Kidney (tissue), 14 donors: ENCODE measurements around the gene ZNF681. TPM values are rescaled to one million over a fixed set of nuclear protein-coding genes. Genes with fewer than 3 reads are reported as not detected.

ENCODE experiments used
- DNase-seq, 5 donors: peaks; one replicate each; pipeline ENCODE4 v3.0.0-alpha.2; 2013 to 2020
- FAIRE-seq: peaks from 2 replicates; lab custom pipeline; 2012; peaks lifted over from hg19 to GRCh38; lab: Jason Lieb, UNC
- H3K27ac ChIP-seq, 2 donors: one replicate each; pipeline ENCODE4 v1.7.0; 2013; ENCODE audit warnings: low read depth in 2 of 2, low read length in 2 of 2, inconsistent platforms in 1 of 2
- H3K27me3 ChIP-seq: one replicate; pipeline ENCODE4 v1.7.1; 2013; ENCODE audit warnings: low read length, inconsistent platforms; ENCODE audit not compliant: control insufficient read depth, insufficient read depth
- H3K36me3 ChIP-seq, 3 donors: one replicate each; pipeline versions ENCODE4 v1.7.0 to v1.7.1; 2013; ENCODE audit warnings: low read length in 3 of 3, control low read depth in 1 of 3, inconsistent platforms in 1 of 3; ENCODE audit not compliant: insufficient read depth in 3 of 3, control insufficient read depth in 2 of 3
- H3K4me1 ChIP-seq, 3 donors: one replicate each; pipeline versions ENCODE4 v1.7.0 to v1.7.1; 2013; ENCODE audit warnings: low read length in 3 of 3, inconsistent platforms in 1 of 3, low read depth in 1 of 3; ENCODE audit not compliant: control insufficient read depth in 2 of 3, insufficient read depth in 2 of 3
- H3K4me3 ChIP-seq, 3 donors: one replicate each; pipeline versions ENCODE4 v1.7.0 to v1.8.1; 2013; ENCODE audit warnings: low read length in 3 of 3, control low read depth in 1 of 3, inconsistent platforms in 1 of 3
- H3K9ac ChIP-seq, 3 donors: one replicate each; pipeline versions ENCODE4 v1.7.0 to v1.7.1; 2013; ENCODE audit warnings: low read length in 3 of 3, control low read depth in 1 of 3, inconsistent platforms in 1 of 3
- H3K9me3 ChIP-seq, 3 donors: one replicate each; pipeline versions ENCODE4 v1.7.0 to v1.7.1; 2013; ENCODE audit warnings: low read length in 3 of 3, control low read depth in 1 of 3, inconsistent platforms in 1 of 3; ENCODE audit not compliant: control insufficient read depth in 2 of 3, insufficient read depth in 1 of 3
- intact Hi-C: fragments of 100-400 bp; cut with DNase I; formaldehyde crosslinking; loops from one replicate; pipeline ENCODE4 v1.11.1; 2022
- polyA plus RNA-seq: library from polyadenylated mRNA; stranded (reverse); fragments of 350-450 nt; fragmentation: Illumina TruSeq; extraction: RNeasy Lipid Tissue Mini Kit (QIAGEN cat#74804); gene quantifications from one replicate; pipeline ENCODE4 v1.2.3, GENCODE V29; 2014; ENCODE audit warnings: low read depth, low replicate concordance; ENCODE audit not compliant: insufficient read depth
- total RNA-seq: library from RNA; stranded (reverse); fragmentation: NEBNext Ultra II Directional; extraction: Animal tissue kit (Norgen Biotek cat#: 25700); gene quantifications from one replicate; pipeline ENCODE4 v1.2.1, GENCODE V29; 2021
- TF ChIP-seq, protein P1 (sequence below): IDR thresholded peaks from 3 replicates; pipeline ENCODE4 v1.5.1; 2012; ENCODE audit warnings: mild to moderate bottlenecking, moderate library complexity, borderline replicate concordance; ENCODE audit not compliant: insufficient read depth; ENCODE audit errors: extremely low read depth
- donor health status: control.
- donor health status: control.
- donor health status: control.
- donor health status: control.
- donor health status: control.
- donor health status: DM: yes; HTN: yes; CAD: no.
- donor health status: Normal renal cell carcinoma (clear cell type).

Gene ZNF681
- total and polyA plus RNA-seq, 2 donors from 2014 or later = 0.30 to 3.1 TPM

DNA sequence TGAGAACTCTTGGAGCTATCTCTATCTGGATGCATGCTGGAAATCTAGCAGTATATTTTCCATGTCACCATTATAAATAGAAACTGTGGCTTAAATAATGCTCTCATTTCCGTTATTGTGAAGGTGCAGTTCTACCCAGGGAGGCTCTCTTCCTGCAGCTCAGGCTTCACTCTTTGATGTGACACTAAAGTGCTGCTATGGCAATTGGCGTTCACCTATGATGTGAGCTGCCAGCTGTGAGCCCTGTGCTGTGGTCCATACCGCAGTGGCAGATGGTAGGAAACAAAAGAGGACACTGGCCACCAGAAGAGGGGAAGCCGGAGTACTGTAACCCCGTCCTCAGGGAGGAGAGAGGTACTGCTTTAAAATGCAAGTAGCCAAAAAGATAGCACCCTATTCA, 40.6 kb upstream of the ZNF681 start:
- no peak for FAIRE-seq
- TF ChIP-seq, protein P1, sequence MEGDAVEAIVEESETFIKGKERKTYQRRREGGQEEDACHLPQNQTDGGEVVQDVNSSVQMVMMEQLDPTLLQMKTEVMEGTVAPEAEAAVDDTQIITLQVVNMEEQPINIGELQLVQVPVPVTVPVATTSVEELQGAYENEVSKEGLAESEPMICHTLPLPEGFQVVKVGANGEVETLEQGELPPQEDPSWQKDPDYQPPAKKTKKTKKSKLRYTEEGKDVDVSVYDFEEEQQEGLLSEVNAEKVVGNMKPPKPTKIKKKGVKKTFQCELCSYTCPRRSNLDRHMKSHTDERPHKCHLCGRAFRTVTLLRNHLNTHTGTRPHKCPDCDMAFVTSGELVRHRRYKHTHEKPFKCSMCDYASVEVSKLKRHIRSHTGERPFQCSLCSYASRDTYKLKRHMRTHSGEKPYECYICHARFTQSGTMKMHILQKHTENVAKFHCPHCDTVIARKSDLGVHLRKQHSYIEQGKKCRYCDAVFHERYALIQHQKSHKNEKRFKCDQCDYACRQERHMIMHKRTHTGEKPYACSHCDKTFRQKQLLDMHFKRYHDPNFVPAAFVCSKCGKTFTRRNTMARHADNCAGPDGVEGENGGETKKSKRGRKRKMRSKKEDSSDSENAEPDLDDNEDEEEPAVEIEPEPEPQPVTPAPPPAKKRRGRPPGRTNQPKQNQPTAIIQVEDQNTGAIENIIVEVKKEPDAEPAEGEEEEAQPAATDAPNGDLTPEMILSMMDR = no peak
- Histone ChIP-seq H3K4me3 (no peak overlapping the region), H3K36me3 (no peaks in the 10 kb centered on the region), H3K4me1 (no peaks in the 10 kb centered on the region), H3K9ac (no peak overlapping the region), H3K27me3 (no peaks in the 10 kb centered on the region), H3K27ac (no peak overlapping the region), H3K9me3 (peaks cover 0 to 8% (median 0%) of the 10 kb centered on the region in 3 donors)
- intact Hi-C loops = no loop called here
- DNase-seq = peak in 2 of 5 donors; percentile 16 to 25

DNA sequence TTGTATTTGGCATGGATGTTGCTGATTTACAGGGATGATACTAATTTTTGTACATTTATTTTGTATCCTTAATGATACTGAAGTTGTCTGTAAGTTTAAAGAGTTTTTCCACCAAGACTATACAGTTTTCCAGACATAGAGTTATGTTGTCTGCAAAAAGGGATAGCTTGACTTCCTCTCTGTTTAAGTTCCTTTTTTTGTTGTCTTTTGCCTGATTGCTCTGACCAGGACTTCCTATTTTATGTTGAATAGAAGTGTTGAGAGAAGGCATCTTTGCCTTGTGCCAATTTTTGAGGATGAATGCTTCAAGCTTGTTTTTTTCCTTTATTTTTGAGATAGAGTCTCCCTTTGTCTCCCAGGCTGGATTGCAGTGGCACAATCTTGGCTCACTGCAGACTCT, 36.8 kb upstream of the ZNF681 start:
- no peaks in the 10 kb centered on the region for H3K4me1 ChIP-seq
- H3K9ac ChIP-seq = no peak overlapping the region
- H3K36me3 ChIP-seq = no peaks in the 10 kb centered on the region
- H3K27ac ChIP-seq = no peak overlapping the region
- intact Hi-C loops = no loop called here
- no peak for DNase-seq
- H3K9me3 ChIP-seq = peaks cover 0 to 8% (median 0%) of the 10 kb centered on the region in 3 donors
- no peaks in the 10 kb centered on the region for H3K27me3 ChIP-seq
- TF ChIP-seq, protein P1 = no peak
- no peak for FAIRE-seq
- H3K4me3 ChIP-seq = no peak overlapping the region

DNA sequence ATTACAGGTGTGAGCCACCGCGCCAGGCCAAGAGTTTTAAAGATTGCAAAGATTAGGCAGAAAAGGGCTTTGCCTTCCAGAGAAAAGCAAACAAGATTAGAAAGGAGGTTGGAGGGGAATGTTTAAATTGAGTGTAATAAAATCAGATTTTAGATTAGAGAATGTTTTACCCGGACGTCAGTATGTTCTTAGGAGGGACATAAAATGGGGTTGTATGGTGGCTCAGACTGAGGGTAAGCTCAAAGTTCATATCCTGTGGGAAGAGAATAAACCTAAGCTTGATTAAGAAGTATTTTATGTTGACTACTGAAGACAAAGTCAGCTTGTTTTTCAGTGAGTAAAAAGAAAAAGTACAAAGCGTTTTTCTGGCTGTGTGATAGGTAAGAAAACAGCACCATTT, 34.1 kb upstream of the ZNF681 start:
- Histone ChIP-seq H3K9ac (no peak overlapping the region), H3K9me3 (peaks cover 0 to 8% (median 0%) of the 10 kb centered on the region in 3 donors), H3K27ac (no peak overlapping the region), H3K36me3 (peaks cover 0 to 5% (median 0%) of the 10 kb centered on the region in 3 donors), H3K27me3 (no peaks in the 10 kb centered on the region), H3K4me3 (no peak overlapping the region), H3K4me1 (no peaks in the 10 kb centered on the region)
- intact Hi-C loops = no loop called here
- TF ChIP-seq, protein P1 = no peak
- FAIRE-seq (no peak), DNase-seq (no peak)
